Measurements from ENCODE around the gene GSTA3. TPM values are rescaled to one million over a fixed set of nuclear protein-coding genes. Genes with fewer than 3 reads are reported as not detected.
"Not testable (repeated sequence)": the region's sequence is repeated elsewhere in the genome, so short reads cannot be mapped to it uniquely, and the experiment has no call there.

Gene GSTA3
- total RNA-seq, 1 experiment from 2014 or later = not detected

DNA sequence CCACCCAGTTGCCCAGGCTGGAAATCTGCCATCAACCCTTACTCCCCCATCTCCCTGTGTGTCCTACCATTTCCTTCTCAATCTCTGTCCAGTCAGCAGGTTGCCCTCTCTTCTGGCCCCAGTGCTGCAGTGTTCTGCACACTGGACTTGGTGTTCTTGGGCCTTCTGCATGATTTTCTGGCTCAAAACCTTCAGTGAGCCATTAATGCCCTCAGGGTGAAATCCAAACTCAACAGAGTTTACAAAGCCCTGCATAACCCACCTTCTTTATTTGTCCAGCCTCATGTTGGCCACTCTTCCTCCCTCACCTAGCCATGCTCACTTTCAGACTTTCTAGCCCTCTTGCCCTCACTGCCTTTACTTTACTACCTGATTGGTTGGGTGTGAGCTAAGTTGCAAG lies 5.0 kb upstream of the GSTA3 start:
- no peak for DNase-seq (ENCODE audit: low spot score)

DNA sequence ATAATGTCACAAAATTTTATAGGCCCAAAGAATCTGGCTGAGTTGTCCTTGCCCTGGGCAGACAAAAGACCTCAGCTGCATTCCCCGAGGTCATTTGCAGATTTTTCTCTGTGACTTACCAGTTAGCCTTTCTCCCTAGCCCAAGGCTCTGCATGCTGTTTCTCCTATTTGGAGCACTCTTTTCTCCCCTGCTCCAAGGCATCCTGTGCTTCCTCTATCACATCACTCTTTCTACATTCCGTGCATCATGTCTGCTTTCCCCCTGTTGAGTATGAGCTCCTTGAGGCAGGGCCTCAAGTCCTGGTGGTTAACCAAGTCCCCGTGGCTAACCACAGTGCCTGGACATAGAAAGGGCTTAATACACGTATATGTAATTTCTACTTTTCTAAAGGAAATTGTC lies 593 bp upstream of the GSTA3 start:
- no peak for DNase-seq (ENCODE audit: low spot score)

DNA sequence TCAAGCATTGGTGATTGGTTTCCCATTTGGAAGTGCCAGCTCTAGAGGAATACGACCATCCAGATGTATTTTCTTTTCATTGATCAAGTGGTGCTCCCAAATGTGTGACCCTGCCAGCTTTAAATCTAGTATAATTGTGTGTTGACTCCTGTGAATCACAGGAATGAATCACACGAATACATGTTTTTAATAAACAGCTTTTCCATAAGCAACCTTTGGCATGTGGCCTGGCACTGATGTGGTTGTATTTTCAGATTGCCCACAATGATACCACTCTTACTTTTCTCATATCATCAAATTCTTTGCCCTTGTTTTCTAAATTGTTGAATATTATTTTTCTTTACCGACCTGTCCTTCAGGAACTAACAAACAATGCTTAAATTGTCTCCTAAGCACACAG lies 367 bp downstream of the GSTA3 start:
- DNase-seq (ENCODE audit: low spot score) = no peak

DNA sequence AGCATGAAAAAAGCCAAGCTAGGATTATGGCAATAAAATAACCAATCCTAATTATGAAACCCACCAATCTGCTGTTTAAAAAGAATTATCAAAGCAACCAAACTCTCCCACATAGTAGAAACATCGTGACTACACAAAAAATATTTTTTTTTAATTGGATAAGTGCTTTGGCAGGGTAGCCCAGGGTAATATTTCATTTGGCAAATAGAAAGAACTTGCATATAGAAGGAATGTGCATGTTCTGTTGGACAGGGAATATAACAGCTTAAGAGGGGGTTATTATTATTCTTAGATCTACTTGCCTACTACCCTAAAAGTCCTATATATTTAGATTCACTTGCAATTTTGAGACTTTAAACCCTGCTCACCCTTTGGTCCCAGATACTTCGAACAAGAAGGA lies 972 bp downstream of the GSTA3 start:
- DNase-seq (ENCODE audit: low spot score) = no peak

DNA sequence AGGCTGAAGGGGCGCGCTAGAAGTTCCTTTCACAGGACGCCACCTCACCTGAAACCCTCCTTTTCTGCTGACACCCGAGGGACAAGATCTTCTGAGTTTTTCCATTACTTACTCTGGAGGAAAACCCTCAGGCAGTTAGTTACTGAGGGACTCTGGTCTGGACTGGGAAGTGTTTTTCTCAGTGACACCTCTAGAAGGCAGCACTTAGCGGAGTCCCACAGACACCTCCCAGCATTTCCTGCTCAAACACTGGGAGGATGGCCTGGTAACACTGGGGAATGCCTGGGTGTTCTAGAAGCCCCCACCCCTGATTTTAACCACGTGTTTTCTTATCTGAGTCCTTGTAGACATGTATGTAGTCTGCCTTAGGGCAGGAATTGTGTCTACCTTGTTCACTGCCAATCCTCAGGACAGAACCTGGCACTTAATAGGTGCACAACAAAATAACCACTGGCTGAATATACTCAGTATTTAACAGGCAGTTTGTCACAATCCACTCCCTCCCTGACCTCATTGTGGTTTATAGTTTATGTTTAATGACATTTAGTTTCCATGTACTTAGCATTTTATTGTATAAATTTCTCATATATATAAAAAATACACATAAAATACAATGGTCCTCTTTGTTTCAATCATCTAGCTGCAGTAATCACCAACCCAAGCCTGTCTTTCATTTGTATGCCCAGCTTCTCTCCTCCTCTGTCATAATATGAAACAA lies 4.8 kb downstream of the GSTA3 start:
- peak; percentile 16 for DNase-seq (ENCODE audit: low spot score)

DNA sequence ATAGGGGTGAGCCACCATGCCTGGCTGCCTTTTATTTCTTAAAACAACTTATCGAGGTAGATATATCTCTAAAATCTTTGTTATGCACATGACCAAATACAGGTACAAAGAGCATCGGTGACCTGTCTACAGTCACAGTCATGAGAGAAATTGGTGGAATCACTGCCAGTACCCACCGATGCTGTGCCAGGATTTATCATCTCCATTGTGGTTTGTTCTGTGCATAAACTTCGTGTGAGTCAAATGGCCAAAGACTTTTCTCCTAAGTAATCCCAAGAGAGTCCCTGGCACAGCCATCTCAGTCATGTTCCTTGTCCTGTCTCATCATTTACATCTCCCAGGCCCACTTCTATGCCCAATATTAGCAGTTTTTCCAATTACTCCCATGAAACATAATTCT lies 9.0 kb downstream of the GSTA3 start:
- no peak for DNase-seq (ENCODE audit: low spot score)

DNA sequence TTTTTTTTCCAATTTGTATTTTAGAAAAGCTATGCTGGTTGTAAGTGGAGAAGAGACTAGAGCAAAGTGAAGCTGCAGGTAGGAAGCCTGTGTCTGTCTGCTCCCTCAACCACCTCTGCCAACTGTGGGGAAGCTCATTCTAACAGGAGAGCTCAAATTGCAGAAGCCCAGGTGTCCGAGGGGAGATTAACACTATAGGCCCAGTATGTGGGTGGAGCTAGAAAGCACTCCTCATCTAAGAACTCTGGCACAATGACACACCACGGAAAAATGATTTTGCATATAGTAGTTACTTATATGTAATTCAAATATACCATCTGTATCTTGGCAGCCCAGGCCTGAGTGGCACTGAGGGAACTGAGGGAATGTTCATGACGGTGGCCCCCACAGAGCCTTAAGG lies 13.7 kb downstream of the GSTA3 start:
- DNase-seq (ENCODE audit: low spot score) = peak; percentile 58

DNA sequence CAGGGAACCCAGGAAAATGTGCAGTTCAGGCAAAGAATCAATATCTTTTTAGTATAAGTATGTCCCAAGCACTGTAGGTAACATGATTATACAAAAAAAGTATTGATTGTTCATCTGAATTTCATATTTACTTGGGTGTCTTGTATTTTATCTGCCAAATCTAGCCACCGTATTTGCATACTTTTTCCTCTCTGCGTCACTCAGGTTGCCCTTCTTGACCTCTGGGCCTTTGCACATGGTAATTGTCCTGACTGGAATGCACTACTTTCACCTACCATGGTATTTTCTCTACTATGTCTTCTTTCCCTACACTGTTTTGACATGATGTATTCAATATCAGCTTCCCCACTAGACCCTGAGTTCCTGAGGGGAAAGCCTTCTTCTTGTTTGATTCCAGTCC lies 15.2 kb downstream of the GSTA3 start:
- DNase-seq (ENCODE audit: low spot score) = no peak

DNA sequence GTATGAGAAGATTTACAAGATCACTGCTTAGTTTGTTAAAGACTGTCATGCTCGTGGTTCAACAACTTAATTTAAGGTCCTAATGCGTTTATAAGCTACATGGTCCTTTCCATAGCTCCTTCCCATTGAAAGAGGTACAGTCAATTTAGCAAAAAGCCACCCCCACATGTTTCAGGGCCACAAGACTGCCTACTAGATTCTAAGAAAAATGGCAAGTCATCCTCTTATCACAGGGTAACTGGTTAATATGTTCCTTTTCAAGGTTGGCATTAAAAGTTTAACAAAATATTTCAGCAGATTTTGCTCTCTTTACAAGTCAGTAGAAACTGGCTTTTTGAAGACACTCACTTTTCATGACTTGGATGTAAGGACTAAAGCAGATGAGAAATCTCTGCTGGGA lies 15.7 kb downstream of the GSTA3 start:
- no peak for DNase-seq (ENCODE audit: low spot score)

DNA sequence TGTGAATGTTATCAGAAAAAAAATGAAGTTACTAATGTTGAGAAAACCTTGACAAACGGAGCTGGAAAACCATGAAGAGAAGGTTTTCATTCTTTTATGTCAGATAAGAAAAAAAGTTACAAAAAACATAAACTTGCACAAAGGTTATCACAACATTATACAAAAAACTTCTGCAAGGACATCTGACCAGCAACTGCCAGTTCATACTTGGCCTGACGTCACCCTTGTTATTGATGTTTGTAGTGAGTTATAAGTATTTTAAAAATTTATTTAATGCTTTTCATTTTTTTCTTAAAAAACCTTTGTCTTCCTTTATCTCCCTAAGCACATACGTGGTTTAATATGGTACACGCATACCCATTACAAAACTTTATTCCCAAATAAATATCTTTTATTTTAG lies 16.3 kb downstream of the GSTA3 start:
- DNase-seq (ENCODE audit: low spot score) = no peak

DNA sequence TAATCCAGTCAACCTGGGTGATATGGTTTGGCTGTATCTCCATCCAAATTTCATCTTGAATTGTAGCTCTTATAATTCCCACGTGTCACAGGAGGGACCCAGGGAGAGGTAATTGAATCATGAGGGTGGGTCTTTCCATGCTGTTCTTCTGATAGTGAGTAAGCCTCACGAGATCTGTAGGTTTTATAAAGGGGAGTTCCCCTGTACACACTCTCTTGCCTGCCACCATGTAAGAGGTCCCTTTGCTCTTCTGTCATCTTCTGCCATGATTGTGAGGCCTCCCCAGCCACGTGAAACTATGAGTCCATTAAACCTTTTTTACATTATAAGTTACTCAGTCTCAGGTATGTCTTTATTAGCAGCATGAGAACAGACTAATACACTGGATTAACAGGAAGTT lies 19.5 kb downstream of the GSTA3 start:
- DNase-seq (ENCODE audit: low spot score) = no peak

DNA sequence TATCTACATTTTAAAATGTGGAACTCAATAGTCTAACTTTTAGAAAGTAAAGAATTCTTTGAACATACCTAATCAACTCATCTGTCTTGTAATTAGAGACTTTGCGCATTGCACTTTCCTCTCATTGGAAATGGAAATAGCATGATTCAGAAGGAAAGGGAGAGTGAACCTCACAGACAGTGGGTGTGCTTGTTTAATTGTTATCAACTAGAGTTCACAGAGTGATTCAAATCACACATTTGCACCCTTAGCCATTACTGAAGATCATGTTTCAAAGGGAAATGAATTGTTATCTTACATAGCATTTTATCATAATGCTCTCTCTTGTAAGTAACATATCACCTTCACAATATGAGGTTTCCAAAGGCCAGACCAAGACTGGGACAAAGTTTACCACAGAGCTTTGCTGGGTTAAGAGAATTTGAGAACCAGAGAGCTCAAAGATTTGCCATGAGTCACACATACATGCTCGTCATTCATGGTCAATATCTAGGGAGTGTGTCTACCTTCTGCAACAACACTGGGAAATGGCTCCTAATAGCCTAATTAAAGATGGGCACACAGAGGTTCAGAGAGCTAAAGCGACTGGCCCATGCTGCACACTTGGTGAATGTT lies 21.5 kb downstream of the GSTA3 start:
- DNase-seq (ENCODE audit: low spot score) = peak; percentile 23

DNA sequence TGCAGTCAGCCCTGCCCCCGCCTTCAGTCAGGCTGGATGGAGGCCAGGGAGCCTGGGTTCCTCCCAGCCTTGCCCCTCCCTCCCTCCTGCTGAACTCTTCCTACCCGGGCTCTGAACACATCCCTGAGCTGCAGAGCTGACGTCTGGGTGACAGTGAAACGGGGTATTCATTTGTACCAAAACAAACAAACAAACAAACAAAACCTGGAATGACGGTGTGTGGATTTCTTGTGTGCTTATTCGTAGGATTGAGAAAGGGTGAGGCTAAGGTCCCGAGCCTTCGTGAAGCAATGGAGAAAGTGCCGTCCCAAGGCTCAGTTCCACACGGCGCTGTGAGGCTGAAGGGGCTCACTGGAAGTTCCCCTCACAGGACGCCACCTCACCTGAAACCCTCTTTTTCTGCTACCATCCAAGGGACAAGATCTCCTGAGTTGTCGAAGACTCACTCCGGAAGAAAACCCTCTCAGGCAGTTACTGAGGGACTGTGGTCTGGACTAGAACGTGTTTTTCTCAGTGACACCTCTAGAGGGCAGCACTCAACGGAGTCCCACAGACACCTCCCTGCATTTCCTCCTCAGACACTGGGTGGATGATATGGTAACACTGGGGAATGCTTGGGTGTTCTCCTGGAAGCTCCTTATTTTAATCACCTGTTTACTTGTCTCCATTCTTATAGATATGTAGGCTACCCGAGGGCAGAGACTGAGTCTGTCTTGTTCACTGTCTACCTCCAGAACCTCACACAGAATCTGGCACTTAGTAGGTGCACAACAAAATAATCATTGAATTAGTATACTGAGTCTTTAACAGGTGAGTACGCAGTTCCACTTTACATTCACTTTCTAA lies 27.3 kb downstream of the GSTA3 start:
- peak; percentile 93 for DNase-seq (ENCODE audit: low spot score)

DNA sequence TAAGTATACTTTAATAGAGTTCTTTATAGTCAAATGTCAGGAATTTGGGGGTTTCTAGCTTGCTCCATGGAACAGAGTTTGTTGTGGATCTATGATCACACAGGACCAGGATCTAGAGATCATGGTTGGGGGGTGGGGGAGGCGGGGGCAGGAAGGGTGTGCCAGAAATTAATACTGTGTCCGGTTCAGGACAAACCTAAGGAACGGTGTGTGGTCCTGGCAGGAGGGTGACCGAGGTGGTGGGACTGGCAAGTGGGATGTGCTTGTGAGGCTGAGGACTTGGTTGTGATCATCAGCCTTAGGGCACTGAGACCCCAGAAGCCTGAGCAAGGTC lies 27.9 kb downstream of the GSTA3 start:
- DNase-seq (ENCODE audit: low spot score) = no peak

DNA sequence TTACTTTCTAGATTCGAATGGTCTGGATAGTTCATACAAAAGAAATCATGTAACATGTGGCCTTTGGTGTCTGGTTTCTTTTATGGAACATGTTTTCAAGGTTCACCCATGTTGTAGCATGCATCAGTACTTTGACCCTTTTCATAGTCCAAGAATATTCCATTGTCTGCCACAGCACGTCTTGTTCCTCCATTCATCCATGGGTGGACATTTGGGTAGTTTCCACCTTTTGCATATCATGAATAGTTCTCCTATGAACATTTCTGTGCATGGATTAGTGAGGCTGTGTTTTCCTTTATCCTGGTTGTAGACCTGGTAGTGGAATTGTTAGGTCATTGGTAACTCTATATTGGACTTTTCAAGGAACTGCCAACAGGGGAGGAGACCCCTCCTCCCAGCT lies 31.7 kb downstream of the GSTA3 start:
- DNase-seq (ENCODE audit: low spot score) = no peak

DNA sequence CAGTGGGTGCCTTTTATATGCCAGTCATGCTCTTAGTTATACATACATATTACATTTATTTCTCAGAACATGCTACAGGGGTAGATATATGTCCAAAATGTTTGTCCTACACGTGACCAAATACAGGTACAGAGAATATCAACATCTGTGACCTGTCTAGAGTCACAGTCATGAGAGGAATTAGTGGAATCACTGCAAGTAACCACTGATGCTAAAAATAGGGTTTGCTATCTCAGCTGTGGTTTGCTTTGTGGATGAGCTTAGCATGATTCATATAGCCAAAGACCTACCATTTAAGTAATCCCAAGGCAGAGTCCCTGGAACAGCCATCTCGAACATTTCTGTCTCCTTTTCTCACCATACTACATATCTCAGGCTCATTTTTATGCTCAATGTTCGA lies 32.3 kb downstream of the GSTA3 start:
- no peak for DNase-seq (ENCODE audit: low spot score)

DNA sequence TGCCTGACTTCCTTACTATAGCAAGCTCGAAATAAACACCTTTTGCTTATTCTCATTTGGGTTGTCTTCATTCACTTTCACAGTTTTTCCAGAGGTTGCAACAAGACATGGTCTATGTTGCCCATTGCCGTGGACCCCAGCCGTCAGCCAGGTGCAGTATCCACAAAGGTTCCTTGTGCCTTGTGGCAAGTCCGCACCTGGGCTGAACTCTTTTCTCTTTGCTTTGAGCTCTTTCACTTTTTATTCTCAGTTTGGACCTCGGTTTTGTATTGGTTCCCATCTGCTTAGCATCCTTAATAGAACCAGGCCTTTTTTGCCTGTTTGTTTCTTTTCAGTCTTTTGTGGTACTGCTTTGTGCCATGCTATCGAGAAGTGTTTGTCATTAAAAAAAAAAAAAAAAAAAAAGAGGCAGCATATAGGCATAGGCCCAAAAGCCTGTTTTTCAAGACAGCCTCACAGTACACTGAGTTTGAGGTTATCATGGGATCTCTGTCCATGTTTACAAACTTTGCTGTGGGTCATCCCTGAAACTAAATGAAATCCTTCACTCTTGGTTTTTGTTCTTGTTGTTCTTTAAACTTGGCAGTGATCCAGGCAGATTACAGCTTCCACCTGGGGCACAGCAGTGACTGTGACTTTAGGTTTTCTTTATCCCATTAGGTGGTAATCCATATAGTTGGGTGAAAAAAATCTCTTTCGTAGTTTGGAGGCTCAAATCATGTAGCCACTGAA lies 33.3 kb downstream of the GSTA3 start:
- DNase-seq (ENCODE audit: low spot score) = no peak

DNA sequence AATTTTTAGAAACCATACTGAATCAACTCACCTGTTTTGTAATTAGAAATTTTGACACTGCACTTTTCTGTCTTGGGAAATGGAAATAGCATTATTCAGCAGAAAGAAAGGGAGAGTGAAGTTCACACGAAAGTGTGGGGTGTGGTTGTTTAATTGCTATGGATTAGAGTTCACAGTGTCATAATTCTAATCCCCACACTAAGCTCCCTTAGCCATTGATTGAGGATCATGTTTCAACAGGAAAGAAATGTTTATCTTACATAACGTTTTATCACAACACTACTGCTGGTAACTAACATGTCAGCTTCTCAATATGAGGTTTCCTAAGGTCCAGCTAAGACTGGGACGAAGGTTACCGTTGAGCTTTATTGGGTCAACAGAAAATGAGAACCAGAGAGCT lies 37.5 kb downstream of the GSTA3 start:
- DNase-seq (ENCODE audit: low spot score) = no peak

DNA sequence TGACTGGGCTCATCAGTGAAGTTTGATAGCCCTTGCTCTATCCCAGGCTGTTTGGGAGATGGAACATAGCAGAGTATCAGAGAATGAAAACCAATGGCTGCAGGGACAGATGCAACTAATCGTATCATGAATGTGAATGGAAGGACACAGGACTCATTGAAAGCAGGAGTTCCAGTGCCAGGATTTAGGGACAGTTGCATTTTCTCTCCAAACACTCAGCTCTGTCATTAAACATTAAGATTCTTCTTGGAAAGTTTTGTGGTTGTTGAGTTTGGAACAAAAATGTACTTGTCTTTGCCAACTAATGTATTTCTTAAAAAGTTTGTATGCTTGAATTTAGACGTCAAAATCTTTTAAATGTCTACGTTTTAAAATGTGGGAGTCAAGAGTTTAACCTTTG lies 37.9 kb downstream of the GSTA3 start:
- no peak for DNase-seq (ENCODE audit: low spot score)

DNA sequence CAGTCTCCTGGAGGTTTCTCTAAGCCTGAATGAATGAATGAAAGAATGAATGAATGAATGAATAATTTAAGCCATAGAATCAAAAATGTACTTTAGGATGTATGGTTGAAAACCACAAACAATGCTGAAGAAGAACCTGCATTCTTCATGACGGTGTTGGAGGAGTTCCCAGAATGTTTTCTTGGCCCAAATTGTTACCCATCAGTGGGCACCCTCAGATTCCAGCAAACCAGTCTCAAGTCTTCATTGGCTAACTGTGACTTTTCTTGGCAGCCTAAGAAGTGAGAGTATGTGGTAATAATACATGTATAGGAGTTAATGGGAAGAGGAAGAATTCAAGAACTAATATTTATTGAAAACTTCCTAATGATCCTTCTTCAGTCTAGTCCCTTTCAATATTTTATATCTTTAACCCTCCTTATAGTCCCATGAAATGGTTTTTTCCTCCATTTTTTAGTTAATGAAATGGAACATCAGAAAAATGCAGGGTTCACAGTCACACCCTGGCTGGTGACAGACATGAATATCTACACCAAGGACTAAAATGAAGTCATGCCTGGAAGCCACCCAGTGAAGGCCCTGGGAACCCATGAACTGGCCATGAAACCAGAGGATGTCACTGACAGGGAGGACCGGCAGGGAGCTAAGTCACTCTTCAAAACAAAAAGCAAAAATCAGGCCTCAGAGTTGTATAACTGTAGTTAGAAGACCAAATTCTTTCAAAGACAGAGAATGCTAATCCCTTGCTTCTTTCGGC lies 39.0 kb downstream of the GSTA3 start:
- DNase-seq (ENCODE audit: low spot score) = not testable (repeated sequence)

DNA sequence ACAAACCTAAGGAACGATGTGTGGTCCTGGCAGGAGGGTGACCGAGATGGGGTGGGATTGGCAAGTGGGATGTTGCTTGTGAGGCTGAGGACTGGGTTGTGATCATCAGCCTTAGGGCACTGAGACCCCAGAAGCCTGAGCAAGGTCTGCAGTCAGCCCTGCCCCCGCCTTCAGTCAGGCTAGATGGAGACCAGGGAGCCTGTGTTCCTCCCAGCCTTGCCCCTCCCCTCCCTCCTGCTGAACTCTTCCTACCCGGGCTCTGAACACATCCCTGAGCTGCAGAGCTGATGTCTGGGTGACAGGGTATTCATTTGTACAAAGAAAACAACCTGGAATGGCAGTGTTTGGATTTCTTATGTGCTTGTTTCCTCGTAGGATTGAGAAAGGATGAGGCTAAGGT lies 40.6 kb downstream of the GSTA3 start:
- DNase-seq (ENCODE audit: low spot score) = not testable (repeated sequence)

All from HT-29 (cell line).